Activated CD8-positive, alpha-beta memory T cell treated with anti-CD3 and anti-CD28 coated beads, Interleukin-2, amount 50 U/mL, for 24 hours (primary cell): ENCODE measurements around the gene RFWD3.

ENCODE experiments used
- DNase-seq: peaks from one replicate; pipeline ENCODE4 v3.0.0-alpha.2; 2020; ENCODE audit errors: extremely low read depth

Gene RFWD3

GRCh38 chr16:74623214-74623838 lies 43.4 kb downstream of the RFWD3 start:
- no peak for DNase-seq

- DNase-seq, result no peak
Observed at GRCh38 chr16:74622005-74622404, 44.7 kb downstream of the RFWD3 start.

DNA sequence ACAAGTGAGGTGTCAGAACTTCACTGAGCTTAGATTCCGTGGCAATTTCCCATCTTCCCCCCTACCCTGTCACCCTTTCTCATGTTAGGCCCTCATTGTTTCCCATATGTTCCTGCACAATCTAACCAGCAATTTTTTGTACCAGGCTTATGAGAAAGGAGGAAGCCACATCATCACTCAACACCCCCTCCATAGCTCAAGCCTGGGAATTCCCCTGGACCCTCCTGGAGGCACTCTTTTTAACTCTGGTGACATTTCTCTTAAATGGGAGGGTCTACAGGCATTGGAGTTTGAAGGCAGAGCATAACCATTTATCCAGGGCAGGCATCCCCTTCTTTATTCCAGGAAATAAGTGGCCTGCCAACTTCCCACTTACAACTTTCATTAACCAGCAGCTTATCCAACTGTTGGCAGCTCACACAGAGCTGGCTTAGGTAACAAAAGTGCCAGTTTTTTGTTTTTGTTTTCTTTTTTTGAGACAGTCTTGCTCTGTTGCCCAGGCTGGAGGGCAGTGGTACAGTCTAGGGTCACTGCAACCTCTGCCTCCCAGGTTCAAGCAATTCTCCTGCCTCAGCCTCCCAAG lies 49.4 kb downstream of the RFWD3 start:
- no peak for DNase-seq

- no peak for DNase-seq
Observed at GRCh38 chr16:74611721-74612120, 55.0 kb downstream of the RFWD3 start.

GRCh38 chr16:74608944-74609343 lies 57.7 kb downstream of the RFWD3 start:
- no peak for DNase-seq

GRCh38 chr16:74608381-74608780 lies 58.3 kb downstream of the RFWD3 start:
- DNase-seq, result no peak

- DNase-seq, result no peak
Observed at GRCh38 chr16:74607962-74608356, 58.7 kb downstream of the RFWD3 start.

DNA sequence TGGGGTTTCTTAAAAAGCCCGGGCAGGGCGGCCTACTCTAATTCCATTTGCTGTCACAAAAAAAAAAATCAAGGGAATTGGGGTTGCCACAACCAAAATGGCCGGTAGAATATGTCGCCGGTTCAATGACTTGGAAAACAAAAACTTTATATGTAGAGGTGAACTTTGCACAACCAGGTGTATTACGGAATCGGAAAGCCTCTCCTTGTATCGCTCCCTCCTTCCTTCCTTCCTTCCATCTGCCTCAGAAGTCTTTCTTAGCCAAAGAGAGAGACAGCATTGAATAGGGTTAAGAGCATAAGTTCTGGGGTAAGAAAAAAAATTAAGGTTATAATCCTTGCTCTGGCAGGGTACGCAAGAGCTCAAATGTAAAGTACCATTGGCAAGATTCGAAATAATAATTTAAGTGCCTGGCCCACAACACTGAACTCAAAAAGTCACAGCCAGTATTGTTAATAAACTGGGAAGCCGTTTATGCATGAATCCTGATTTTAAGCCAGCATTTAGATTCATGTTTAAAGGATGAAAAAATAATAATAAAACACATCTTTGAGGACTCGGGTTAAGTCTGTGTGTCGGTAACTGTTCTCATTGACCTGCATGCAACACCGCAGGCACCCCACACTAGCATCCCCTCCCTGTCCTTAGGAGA lies 59.2 kb downstream of the RFWD3 start:
- no peak for DNase-seq

DNA sequence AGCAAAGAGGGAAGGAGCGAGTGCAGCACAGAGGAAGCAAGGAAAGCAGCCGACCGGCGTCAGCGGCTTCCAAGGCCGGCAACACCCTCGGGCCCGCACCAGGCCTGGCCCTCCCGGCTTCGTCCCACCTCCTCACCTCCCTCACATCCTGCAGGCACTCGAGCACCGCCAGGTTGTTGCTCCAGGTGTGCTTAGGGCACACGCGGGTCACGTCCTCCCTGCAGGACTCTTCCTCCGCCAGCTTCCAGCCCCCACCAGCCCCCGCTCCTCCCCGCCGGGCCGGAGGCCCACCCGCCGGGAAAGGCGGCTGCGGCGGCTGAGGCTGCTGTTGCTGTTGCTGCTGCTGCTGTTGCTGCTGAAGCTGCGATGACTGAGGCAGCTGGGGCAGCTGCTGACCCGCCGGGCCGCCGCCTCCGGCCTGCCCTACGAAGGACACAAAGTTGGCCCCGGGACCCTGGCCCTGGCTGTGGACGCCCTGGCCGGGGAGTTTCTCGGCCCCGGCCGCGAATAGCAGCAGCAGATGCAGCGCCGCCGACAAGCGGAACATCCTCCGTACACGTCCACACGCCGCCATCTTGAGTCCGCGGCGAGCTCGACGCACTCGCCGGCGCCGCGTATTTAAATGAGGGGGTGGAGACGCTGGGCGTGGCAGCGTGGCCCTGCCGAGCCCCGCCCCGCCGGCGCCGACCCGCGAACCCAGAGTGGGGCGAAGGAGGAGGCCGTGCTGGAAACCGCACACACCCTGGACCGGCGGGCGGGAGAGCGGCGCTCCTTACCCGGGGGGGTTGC lies 60.0 kb downstream of the RFWD3 start, which contains the start of gene GLG1:
Gene GLG1, minus strand, starts transcription at position 594 of the 789 bp plus-strand sequence. Its CDS starts 20 bp downstream, at position 574.
- peak; percentile 64 for DNase-seq

DNA sequence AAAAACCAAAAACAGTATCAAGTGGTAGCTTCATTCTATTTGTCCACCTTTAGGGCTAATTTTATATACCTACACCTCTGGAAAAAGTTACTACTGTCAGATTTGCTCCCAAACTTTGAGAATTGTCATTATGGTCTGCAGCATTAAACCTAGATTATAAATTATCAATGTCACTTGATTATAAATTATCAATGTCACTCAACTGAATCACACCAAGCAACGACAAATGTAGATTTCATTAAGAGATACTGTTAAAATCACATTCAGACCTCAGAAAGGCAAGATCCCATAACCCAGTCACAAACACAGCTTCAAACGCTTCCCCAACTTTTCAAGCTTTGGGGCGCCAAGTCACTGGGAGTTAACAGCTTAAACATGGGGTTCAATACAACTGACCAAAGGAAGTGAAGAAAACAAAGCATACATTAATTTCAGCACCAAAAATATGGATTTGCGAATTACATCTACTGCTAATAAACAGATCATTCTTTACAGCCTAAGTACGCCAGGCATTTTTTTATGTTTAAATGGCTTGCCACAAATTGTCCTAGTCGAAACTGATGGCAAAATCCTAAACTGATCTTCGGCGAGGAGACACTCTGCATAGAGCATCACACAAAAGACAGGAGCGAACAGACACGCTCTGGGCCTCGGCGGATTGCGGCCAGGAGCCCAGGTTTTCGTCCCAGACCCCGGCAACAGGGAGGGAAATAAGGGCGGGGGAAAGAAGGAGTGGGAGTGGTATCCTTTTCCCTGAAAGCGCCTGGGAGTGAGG lies 60.7 kb downstream of the RFWD3 start:
- no peak for DNase-seq

GRCh38 chr16:74605332-74605731 lies 61.3 kb downstream of the RFWD3 start:
- no peak for DNase-seq

DNA sequence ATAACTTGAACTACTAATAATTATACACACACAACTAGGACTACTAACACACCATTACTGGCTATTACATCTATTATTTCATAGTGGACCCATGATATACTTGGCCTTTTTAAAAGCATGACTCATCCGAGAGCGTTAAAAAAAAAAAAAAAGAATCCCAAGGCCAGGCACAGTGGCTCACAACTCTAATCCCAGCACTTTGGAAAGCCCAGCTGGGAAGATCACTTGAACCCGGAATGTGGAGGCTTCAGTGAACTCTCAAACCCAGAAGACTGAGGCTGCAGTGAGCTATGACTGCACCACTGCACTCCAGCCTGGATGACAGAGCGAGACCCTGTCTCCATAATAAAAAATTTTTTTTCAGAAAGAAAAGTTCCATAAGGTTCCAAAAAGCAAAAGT lies 62.8 kb downstream of the RFWD3 start:
- DNase-seq, result no peak

- DNase-seq, result no peak
Observed at GRCh38 chr16:74601126-74601871, 65.4 kb downstream of the RFWD3 start.

GRCh38 chr16:74596586-74596985 lies 70.1 kb downstream of the RFWD3 start:
- DNase-seq, result no peak

- DNase-seq, result no peak
Observed at GRCh38 chr16:74592847-74593246, 73.8 kb downstream of the RFWD3 start.

- DNase-seq, result no peak
Observed at GRCh38 chr16:74591876-74592650, 74.6 kb downstream of the RFWD3 start.

DNA sequence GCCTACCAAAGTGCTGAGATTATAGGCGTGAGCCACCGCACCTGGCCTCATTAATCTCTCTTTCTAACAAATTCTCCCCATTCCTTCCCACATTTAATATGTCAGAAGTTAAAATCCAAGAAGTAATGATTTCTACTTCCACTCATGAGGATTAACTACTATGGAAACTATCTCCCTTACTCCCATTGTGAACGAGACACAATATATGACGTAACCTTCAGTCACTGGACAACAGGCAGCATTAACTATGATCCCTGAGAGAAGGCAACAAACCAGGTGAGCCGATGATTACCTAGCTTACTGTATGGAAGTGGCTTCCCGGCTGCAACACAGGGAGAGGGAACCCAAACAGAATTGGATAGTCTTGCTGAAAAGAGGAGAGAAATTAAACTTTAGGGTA lies 79.7 kb downstream of the RFWD3 start:
- no peak for DNase-seq

DNA sequence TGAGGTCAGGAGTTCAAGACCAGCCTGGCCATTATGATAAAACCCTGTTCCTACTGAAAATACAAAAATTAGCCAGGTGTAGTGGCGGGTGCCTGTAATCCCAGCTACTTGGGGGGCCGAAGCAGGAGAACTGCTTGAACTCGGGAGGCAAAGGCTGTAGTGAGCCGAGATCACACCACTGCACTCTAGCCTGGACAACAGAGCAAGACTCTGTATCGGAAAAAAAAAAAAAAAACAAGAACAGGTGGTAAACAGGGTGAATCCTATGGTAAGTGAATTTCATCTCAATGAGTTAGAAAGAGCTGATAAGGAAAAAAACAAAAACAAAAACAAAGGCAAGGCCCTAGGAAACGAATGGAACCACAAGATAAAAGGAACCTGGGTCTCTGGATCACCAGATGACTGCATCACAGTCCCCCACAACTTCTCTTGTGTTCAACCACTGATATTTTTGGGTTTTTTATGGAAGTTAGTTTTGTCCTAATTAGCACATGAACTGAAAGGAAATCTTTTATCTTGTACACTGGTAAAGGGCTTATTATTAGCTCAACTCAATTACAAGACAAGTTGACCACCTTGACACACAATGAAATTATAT lies 80.7 kb downstream of the RFWD3 start:
- DNase-seq, result no peak

DNA sequence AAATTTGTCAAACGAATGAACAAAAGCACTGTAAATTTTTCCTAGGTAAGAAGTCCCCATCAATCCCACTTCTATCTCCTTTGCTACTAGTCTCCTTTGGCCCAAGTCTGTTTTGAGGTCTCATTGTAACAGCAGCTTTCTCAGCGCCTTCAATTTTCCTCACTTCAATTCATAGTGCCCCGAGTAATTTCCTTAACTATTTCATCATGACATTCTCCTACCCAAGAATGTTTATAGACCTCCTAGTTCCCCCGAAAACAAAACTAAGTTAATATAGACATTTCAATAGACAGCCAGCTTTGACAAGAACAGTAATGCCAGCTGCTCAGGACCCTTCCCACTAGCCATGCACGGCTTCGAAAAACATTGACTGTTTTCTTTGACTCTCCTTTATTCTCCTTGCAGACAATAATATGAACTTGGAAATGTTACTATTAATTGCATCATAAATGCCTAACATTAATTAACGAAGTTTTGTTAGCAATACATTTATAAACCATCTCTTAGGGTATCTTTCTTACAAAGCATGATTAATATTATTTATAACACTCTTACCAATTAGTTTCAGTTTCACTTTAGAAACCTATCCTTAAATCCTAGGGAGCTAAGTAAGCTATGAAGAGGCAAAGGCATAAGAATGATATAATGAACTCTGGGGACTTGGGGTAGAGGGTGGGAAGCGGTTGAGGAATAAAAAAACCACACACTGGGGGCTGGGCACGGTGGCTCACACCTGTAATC lies 82.6 kb downstream of the RFWD3 start:
- no peak for DNase-seq
